AG09319 (cell line): ENCODE results near the gene UPF2.

Experiments
- DNase-seq: peaks from one replicate; pipeline ENCODE4 v3.0.0-alpha.2; 2010; ENCODE audit warnings: low read depth; ENCODE audit errors: extremely low read depth
- TF ChIP-seq, protein P1 (sequence below): IDR thresholded peaks from 2 replicates; pipeline ENCODE4 v1.5.1; 2011; ENCODE audit warnings: low read depth, mild to moderate bottlenecking, inconsistent platforms, low read length, moderate library complexity

Gene UPF2

GRCh38 chr10:11906714-11907113, 135.9 kb downstream of the UPF2 start:
- TF ChIP-seq, protein P1, sequence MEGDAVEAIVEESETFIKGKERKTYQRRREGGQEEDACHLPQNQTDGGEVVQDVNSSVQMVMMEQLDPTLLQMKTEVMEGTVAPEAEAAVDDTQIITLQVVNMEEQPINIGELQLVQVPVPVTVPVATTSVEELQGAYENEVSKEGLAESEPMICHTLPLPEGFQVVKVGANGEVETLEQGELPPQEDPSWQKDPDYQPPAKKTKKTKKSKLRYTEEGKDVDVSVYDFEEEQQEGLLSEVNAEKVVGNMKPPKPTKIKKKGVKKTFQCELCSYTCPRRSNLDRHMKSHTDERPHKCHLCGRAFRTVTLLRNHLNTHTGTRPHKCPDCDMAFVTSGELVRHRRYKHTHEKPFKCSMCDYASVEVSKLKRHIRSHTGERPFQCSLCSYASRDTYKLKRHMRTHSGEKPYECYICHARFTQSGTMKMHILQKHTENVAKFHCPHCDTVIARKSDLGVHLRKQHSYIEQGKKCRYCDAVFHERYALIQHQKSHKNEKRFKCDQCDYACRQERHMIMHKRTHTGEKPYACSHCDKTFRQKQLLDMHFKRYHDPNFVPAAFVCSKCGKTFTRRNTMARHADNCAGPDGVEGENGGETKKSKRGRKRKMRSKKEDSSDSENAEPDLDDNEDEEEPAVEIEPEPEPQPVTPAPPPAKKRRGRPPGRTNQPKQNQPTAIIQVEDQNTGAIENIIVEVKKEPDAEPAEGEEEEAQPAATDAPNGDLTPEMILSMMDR = no peak
- no peak for DNase-seq

- no peak for DNase-seq
- TF ChIP-seq, protein P1 = no peak
These were observed 140.0 kb downstream of the UPF2 start for GRCh38 chr10:11902646-11903045.

- no peak for DNase-seq
- TF ChIP-seq, protein P1 = no peak
These were observed 140.7 kb downstream of the UPF2 start for GRCh38 chr10:11901833-11902475.

DNA sequence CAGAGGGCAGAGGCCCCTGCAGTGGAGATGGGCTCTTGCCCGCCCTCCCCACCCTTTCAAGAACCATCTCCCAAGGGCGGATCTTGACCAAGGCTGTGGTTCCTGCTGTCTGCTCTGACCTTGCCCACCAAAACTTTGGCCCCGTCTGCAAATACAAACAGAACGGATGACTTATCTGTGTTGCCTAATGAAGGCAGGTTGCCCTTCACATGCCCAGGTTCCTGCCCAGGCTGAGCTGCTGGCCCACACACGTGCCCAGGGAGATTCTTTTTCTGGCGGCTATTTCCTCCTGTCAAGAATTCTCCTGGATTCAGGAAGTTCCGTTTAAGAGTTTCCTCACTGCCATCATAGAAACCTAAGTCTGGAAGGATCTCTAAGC, 141.2 kb downstream of the UPF2 start:
- TF ChIP-seq, protein P1 = no peak

GRCh38 chr10:11901036-11901301, 141.6 kb downstream of the UPF2 start:
- TF ChIP-seq, protein P1 = no peak
- DNase-seq = no peak

More for the DNA sequence above, 141.2 kb downstream of the UPF2 start:
- DNase-seq = no peak

DNA sequence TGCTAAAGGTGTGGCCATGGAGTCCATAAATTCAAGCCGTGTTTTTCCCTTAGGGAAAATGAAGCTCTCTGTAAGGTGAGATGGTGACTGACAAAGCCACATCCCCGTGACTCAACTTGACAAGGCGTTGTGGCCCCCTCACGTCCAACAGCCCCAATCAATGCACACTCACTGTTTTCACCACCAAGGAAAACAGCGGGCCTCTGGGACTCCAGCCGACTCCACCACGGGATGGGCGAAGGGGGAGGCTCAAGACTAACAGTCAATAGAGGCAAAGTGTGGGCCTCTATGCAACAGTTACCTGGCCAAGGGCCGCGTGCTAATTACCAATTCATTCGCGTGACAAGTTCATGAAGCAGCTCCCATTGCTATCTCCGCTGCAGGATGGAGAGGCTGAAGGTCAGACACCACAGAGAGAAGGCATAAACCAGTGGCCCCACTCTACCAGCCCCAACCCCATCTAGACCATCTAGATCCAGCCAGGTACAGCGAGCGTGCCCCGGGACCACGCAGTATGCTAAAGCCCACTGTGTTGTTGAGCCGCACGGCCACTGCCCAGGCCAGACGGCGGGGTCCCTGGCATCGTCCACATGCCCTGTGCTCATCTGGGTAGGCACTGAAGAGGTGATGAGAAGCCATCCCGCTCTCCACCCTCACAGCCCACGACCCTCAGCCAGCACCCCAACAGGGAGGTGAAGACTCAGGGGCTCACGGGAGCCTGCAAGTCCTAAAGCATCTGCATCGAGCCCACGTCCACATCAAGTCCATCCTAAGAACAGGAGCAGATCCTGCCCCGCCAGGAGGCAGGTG, 143.3 kb downstream of the UPF2 start:
- no peak for DNase-seq
- TF ChIP-seq, protein P1 = no peak

GRCh38 chr10:11898372-11899066, 144.1 kb downstream of the UPF2 start:
- no peak for DNase-seq
- TF ChIP-seq, protein P1 = no peak
